Pons (tissue), 1 donor: Measurements from ENCODE around the gene CC2D2A.

Source experiments
- DNase-seq: peaks from one replicate; pipeline ENCODE4 v3.0.0-alpha.2; 2016; ENCODE audit warnings: low spot score

The CC2D2A gene

DNA sequence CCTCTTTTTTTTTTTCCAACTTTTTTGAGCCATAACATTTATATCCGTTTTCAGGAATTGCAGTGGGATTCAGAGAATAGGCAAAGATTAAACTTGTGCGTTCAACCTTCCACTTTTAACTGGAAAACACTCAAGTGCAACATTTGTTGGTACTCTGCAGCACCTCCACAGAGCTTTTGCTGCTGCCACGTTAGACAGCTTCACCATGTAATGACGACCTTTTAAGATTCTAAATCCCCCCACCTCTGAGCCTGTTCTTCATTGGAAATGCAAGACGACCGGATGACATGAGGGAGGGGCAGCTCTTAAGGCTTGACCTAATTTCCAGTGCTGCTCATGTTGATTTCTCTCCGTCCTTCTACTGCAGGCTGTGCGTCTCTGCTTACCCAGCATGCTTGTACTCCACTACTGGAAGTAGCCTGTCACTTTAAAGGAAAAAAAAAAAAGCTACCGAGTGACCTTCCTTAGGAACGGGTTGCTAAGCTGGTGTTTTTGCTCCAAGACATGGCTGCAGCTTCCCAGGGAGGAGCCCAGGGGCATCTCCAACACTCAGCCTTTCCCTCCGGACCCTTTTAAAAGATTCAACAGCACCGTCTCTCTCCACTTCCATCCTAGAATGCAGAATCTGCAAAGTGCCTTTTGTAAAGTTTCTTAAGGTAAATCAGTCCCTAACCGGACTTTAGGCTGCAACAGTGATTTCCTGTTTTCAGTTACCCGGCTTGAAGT lies at the start of gene CC2D2A:
Gene CC2D2A, plus strand, starts transcription at position 481 of the 726 bp plus-strand sequence. CDS start 6,051 bp downstream, outside the sequence.
- no peak for DNase-seq

DNA sequence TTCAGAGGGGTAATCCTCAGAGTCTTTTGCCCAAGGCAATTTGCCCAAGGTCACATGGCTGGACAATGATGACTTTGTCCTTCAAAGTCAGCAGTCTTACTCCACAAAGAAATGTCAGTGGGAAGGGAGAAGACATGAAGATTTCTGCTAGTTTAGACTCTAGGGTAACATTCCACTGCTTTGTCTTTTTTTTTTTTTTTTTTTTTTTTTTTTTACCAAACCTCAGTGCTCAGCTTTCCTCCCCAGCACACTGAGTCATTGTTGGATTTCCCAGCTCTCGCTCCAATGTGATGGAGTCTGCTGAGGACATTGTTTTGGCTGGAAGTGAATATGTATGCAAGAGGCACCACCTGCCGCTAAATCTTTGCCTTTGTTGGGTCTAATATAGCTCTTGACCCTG lies 49.0 kb upstream of the CC2D2A start:
- DNase-seq: peak; percentile 75

DNA sequence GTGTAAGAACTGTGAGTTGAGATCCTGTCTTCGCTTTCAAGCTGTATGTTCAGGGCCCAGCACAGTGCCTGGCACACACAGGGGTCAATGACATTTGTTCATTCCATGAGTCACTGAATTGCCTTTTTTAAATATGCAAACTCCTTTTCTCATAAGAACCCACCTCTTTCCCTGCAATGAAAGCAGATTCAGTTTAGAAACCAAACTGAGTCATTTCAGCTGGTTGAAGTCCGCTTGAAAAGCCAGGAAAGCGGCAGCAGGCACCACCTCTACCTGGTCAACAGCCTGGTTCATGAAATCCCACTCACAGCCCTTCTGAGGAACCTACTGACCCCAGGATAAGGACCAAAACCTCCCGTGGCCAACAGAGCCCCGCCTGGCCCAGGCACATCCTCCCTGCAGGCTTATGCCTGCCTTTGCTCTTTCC lies 46.4 kb upstream of the CC2D2A start:
- no peak for DNase-seq

DNA sequence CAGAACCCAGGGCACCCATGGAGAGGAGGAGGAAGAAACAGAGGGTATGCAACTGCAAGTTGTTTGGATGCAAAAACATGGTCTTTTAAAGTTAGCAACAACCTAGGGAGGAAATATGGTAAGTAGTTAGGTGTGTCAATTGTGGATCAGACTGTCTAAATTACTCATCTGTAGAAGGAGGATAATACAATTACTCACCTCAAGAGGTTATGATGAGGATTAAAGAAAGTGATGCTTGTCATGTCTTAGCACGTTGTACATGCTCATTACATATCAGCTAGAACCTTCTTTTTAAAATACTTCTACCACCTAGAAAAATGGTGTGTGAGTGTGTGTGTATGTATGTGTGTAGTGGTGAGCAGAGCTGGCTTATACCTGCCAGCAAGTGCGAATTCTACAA lies 44.2 kb upstream of the CC2D2A start:
- DNase-seq: no peak

DNA sequence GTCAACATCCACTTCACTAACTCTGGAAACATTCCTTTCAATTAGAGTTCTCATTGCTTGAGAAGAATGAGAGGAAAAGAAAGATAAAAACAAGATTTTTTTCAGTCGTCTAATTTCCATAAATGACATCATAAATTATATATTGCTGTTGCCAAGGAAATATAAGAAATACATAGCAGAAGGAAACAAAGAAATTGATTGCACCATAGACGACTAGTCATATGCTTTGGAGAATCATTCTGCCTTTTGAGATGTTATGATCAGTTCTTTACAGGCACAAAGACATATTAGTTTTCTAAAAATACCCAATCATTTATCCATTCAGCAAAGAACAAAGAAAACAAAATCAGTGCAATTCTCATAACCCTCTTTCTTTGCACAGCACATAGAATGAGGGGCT lies 42.5 kb upstream of the CC2D2A start:
- DNase-seq: no peak

DNA sequence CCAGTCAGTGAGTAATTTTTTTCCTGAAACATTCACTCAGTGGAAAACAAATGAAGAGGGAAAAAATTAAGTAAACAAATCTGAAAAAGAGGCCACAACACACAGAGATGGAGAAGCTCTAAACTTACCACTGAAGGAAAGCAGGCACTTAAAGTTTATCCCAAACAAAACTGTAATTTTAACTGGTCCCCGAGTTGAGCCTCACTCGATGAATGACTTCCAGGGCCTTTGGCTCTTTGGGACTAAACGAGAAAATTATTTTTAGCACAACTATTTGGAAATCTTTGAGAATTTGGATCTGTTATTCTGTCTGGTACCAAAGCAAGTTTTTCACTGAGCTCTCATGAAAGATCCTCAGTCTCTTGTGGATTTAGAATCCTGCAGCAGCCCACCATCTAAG lies 42.0 kb upstream of the CC2D2A start, which contains the start of gene C1QTNF7:
Gene C1QTNF7, plus strand, starts transcription at position 333 of the 400 bp plus-strand sequence. CDS start 7,711 bp downstream, outside the sequence.
- DNase-seq: no peak

DNA sequence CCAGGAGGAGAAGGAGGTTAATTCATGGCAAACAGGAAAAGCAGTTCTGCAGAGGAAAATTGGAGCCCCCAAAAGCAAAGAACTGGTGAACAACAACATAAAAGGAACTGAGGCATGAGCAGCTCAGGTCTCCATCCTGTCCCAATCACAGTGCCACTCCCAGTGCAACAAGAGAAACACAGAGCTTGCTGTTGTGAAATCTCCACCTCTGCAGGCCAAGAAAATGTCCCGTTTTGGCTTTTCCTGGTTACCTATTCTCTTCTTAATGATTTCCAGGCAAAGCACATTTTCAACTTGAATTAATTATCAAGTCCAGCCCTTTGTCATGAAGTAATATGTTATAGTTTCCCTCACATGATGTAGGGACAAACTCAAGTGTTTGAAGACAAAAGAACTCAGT lies 41.1 kb upstream of the CC2D2A start:
- no peak for DNase-seq

DNA sequence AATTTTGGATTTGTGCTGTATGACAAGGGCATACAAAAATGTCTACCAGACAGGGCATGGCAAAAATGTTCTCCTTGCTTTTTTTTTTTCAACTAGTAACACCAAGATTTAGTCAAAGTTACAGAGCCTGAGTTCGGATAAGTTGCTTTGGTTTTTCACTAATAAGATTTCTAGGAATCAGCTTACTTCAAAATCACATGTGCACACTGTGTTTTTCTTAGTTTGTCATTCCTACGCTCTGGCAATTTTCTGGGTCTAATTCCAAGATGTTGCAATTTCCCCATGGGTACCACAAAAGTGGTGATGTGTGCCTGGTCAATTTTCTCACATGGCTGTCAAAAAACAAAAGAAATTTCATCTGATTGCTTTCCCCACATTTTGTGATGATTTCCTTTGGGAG lies 35.6 kb upstream of the CC2D2A start:
- DNase-seq: no peak

DNA sequence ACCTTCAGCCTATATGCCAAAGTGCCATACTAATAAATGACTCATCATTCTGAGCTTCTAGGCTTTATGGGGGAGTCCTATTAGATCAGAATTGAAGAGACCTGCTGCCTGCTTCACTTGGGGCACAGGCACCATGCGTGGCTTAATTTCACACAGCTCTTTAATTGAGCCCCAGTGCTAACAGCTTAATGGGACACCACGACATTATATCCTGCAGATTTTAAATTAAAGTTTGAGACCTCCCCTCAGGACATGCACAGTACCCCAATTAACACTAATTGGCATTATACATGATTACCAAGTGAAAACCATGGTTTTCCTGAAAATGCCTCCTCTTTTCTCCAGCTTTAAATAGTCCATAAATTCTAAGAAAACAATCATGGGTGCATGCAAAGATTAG lies 35.0 kb upstream of the CC2D2A start:
- no peak for DNase-seq

DNA sequence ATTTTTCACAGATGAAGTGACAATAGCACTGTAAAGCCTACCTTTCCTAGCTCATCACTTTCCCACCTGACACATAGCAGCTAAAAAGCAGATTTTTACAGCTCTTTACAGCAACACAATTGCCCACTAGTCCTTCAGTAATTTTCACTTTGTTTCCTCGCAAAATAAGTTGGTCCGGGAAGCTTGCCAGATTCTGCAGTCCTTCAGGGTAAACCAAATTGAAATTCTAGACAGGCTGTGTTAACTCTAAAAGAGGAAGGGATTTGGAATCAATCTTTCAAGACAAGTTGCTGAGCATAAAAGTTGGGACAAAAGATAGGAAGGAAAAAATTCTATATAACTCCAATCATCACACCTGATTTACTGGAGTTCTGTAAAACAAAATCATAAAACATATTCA lies 33.2 kb upstream of the CC2D2A start:
- DNase-seq: peak; percentile 46

DNA sequence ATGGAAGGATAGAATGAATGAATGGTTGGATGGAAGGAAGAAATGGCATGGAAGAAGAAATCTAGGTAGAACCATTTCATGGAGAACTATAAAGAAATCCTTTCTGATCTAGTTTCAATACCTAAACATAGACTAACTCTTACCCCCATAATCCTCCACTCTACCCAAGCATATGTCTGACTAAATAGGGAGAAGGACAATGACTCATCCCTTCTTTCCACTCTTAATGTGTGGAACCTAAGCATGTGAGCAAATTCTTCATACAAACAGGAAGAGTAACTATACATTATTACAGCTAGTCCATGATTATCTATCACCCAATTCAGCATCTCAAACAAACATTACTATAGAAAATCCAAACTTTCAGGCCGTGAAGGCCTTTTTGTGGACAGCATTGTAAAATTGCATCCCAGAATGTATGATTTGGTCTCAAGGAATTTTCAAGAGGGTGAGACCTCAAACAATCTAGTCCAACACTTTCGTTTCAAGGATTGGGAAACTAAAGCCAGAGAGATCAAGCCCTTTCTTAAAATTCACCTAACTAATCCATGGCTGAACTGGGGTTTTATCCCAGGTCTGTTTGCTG lies 30.6 kb upstream of the CC2D2A start:
- no peak for DNase-seq

DNA sequence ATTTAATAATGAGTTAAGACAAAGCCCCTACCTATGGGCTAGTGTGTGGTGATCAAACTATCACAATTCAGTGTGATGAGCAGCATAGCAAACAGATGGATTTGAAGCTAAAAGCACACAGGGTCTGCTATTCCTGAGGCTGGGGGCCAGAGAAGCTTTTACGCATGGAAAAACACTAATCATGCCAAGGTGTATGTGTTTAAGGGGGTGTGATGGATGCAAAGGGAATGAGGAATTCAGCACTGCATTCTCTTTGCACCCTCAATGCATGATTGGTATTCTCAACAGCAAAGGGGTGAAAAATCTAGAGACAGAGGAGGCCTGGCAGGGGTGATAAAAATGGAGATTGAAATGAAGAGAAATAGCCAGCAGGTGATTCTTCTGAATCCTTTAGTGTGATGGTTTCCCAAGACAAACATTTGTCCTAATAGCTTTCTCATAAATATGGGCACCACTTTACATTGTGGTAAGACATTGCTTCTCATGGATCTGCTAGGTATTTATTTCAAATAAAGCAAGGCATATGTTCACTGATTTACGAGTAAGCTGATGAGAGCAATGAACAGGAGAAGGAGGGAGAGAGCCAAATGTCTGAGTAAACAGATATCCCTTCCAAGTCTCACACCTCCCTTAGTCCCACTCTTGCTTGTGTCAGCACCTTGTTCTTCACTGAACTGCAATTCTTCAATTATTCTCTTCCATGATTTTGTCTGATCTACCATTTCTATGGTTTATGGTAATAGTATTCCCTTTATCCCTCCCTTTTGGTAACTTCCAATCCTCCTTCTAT lies 26.1 kb upstream of the CC2D2A start:
- DNase-seq: no peak

DNA sequence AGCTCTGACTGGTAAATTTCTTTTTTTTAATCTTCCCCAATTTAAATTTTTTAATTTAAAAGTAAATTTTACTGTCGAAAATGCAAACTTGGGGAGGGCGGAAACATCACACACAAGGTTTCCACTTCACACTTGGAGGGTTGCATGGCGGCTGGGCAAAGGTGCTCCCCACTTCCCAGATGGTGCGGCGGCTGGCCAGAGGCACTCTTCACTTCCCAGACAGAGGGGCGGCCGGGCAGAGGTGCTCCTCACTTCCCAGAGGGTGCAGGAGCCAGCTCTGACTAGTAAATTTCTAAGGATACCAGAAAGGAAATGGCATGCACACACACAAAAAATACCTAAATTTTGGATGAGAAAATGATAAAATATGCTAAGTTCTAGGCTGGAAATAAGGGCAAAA lies 25.4 kb upstream of the CC2D2A start:
- DNase-seq: no peak

DNA sequence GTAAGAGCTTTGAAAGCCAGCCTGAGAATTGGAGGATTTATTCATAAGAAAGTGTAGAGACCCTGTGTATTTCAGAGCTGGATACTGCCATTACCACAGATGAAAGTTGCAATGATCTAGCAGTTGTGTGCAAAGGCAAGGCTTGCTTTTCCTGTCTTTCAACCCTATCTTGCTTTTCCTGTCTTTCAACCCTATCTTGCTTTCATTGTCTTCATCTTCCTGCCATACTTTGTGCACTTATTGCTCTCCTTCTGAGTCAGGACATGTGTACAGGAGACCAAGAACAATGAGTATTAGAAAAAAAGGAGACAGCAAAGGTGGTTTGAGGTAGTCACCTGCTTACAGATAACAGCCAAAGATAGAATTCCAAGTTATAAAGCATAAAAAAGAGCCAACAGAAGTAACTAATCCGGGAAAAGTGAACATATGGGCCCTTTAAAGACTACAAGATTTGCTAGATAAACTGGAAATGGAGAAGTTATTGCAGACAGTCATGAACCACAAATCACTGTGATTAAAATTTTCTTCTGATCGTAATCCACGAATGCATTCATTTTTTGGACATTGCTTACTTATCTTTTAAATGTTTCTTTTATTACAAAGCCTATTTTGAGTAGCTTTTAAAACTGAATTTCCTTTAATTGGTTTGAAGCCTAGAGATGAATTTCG lies 24.7 kb upstream of the CC2D2A start:
- no peak for DNase-seq

DNA sequence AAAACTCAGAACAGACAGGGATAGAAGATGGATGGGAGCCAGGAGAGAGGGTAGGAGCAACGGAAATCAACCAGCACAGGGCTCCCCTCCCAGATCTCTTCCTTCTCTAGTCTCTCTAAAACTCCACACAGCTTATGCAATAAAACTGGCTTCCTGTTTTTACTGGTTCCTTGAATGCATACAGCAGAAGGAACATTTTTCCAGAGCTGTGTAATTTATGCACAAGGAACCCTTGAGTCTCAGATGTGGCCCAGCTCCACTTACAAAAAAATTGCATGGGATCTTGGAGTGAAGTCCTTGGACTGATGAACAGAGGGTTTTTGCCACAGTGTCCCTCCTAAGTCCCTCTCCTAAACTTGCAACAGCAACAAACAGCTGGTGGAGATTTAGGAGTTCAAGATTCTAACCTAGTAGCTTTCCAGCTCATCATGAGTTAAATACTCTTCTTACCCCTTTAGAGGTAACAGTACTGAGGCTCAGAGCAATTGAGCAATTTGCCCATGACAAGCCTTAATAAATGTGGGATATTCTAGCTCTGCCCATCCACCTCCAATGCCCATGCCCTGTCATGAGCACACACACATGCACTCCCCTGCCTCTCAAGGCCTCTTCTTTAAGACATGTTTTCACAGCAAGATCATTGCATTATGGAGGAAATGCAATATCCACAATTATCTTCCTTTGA lies 18.4 kb upstream of the CC2D2A start:
- DNase-seq: peak; percentile 48

DNA sequence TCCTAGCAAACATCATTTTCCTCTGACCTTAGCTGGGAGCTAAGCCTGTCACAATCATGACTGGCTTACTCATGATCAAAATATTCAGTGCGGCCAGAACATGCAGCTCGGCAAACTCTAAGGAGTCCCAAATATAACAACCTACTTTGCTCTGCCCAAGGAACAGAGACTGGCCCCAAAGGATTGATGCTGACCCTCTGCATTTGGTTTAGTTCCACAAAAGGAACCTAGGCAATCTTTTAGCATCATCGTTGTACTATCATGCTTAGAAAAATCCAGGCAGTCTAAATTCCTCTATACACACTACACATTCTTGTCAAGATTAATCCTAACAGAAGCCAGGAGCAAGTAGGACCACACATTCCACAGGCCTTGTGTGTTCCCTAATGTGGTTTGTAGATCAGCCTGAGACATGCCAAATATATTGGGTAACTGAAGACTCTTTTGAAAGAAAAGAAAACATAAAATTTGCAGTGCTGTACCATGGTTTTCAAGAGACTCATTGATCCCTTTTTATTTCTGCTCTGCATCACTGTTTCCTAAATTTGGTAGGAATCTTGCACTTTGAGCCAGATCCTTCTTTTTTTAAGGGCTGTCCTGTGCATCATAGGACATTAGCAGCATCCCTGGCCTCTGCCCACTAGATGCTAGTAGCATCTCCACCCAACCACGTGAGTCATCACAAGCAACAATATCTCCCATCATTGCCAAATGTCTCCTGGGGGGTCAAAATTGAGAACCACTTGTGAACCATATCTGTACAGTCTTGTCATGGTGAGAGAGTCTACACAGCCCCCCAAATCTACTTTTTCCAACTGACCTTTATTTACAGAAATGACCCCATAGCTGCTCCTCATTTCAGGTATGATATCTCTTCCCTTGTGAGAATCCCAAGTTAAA lies 17.6 kb upstream of the CC2D2A start:
- no peak for DNase-seq

DNA sequence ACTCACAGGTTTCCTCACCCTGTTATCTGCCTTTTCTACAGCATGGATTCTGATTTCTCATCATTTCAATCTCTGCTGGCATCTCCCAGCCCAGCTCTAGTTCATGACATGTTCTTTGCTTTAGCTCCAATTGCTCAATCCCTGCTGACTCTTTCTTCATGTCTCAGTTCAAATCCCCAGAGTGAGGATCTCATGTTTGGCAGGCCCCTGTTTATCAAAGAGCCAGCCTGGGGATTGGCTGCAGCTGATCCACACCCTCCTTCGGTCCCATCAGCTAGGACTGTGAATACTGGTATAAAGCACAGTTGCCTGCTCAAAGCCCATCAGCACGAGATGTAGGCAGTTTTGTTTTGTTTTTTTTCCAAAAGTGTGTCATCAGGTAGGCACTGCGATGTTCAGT lies 14.4 kb upstream of the CC2D2A start:
- no peak for DNase-seq

DNA sequence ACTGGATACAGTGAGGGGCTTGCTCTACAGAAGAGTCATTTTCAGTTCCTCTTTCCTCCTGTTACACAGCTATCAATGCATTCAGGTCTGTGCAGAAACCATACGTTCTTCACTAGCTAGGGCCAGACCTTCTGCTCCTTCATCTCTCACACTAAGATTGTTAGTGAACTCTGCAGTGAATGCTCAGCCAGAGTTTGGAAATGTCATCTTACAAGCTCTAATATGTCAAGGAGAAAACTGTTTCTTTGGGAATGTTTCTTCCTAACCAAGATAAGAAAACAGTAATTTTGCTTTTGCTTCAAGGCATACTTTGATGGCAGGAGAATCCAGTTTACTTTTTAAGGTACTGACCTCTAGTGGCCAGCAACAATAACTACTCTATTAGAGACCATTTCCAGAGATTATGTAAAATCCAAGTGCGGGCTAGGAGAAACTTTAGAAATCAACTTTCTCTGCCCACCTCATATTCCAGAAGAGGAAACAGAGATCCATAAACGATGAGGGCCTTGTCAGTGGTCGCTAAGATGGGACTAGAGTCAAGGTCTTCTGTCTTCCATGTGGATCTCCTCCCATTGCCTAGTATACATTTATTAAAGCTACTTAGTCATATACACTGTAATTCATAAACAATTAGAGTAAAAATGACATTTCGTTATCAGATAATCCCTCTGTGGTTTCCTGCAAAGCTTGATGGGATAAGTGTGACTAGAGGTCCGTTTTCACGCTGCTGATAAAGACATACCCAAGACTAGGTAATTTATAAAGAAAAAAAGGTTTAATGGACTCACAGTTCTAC lies 12.1 kb upstream of the CC2D2A start:
- DNase-seq: peak; percentile 84

DNA sequence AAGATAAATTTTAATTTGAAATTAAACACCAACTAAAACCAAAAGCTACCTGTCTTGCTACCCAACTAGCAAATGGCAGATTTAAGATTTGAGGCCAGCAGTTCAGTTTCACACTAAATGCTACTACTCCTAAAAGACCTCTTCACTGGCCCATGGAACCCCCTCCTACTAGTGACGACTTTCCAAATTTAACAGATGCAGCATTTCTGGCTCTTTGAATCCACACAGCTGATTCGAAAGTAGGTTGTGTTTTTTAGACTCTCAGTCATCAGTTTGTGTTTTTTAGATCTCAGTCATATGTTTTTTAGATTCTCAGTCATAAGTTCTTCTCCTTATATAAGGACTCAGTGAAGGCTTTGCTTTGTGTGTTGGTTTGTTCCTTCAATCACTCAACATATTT lies 11.1 kb upstream of the CC2D2A start:
- no peak for DNase-seq

DNA sequence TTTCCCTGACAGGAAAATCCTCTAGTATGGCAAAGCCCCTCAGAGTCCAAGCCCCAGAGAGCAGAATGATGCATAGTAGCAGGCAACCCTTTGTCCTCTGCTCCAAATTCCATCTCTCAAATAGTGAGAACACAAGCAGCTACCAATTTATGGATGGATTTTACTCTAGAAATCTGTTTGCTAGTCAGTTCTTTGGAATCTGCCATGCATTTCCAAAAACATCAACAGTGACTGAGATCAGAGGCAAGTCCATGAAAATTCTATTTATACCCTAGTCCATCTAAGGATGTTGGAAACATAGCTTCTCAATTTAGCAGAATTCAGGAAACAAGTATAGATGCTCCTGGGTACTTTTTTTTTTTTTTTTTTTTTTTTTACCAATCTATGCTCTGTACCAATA lies 10.0 kb upstream of the CC2D2A start:
- DNase-seq: no peak
